ENCODE measurements around the gene SELENOO.

The SELENOO gene

GRCh38 chr22:50215297-50216054, 14.7 kb downstream of the SELENOO start:
- H3K4me3 ChIP-seq (ENCODE audit: low read depth, low read length): no peak overlapping the region
- no peak for DNase-seq (ENCODE audit: low read depth)
- no peak for TF ChIP-seq MAX (IDR thresholded peaks at IDR 0.05; ENCODE audit: low read depth, low read length)
- TF ChIP-seq MYC (IDR thresholded peaks at IDR 0.05; ENCODE audit: low read depth, low read length): no peak

- no peak for TF ChIP-seq CTCF (IDR thresholded peaks at IDR 0.05; ENCODE audit: low read depth, low read length)
- TF ChIP-seq MAX (IDR thresholded peaks at IDR 0.05; ENCODE audit: low read depth, low read length): no peak
- no peak for TF ChIP-seq POLR2A (IDR thresholded peaks at IDR 0.05; ENCODE audit: extremely low read depth, insufficient read length)
- TF ChIP-seq MYC (IDR thresholded peaks at IDR 0.05; ENCODE audit: low read depth, low read length): no peak
- DNase-seq (ENCODE audit: low read depth): no peak
- no peak overlapping the region for H3K4me3 ChIP-seq (ENCODE audit: low read depth, low read length)
These were observed 15.4 kb downstream of the SELENOO start for GRCh38 chr22:50216055-50216683.

GRCh38 chr22:50216684-50217520, 16.1 kb downstream of the SELENOO start:
- DNase-seq (ENCODE audit: low read depth): no peak
- no peak overlapping the region for H3K4me3 ChIP-seq (ENCODE audit: low read depth, low read length)
- TF ChIP-seq MAX (IDR thresholded peaks at IDR 0.05; ENCODE audit: low read depth, low read length) (no peak), CTCF (IDR thresholded peaks at IDR 0.05; ENCODE audit: low read depth, low read length) (no peak), POLR2A (IDR thresholded peaks at IDR 0.05; ENCODE audit: extremely low read depth, insufficient read length) (no peak)

- DNase-seq (ENCODE audit: low read depth): no peak
- TF ChIP-seq POLR2A (IDR thresholded peaks at IDR 0.05; ENCODE audit: extremely low read depth, insufficient read length): no peak
- TF ChIP-seq MAX (IDR thresholded peaks at IDR 0.05; ENCODE audit: low read depth, low read length): no peak
- no peak for TF ChIP-seq MYC (IDR thresholded peaks at IDR 0.05; ENCODE audit: low read depth, low read length)
- no peak for TF ChIP-seq CTCF (IDR thresholded peaks at IDR 0.05; ENCODE audit: low read depth, low read length)
- no peak overlapping the region for H3K4me3 ChIP-seq (ENCODE audit: low read depth, low read length)
These were observed 16.8 kb downstream of the SELENOO start for GRCh38 chr22:50217543-50218152.

- TF ChIP-seq POLR2A (IDR thresholded peaks at IDR 0.05; ENCODE audit: extremely low read depth, insufficient read length) (no peak), MAX (IDR thresholded peaks at IDR 0.05; ENCODE audit: low read depth, low read length) (no peak), MYC (IDR thresholded peaks at IDR 0.05; ENCODE audit: low read depth, low read length) (no peak), CTCF (IDR thresholded peaks at IDR 0.05; ENCODE audit: low read depth, low read length) (no peak)
- no peak for DNase-seq (ENCODE audit: low read depth)
- no peak overlapping the region for H3K4me3 ChIP-seq (ENCODE audit: low read depth, low read length)
These were observed 17.6 kb downstream of the SELENOO start for GRCh38 chr22:50218153-50218995.
